Sigmoid colon (tissue), 7 donors: ENCODE measurements around the gene CYP46A1. TPM values are rescaled to one million over a fixed set of nuclear protein-coding genes. Genes with fewer than 3 reads are reported as not detected.
A peak's percentile ranks its signal among the peaks of the same experiment; 100 is the strongest.

Experiments
- DNase-seq: peaks from one replicate; pipeline ENCODE4 v3.0.0-alpha.2; 2019
- H3K27ac ChIP-seq, 4 donors: fragments of 200-600 bp; sonication (generic); one replicate each; pipeline ENCODE4 v1.5.1; 2016 to 2019; ENCODE audit warnings: mild to moderate bottlenecking in 1 of 4
- H3K27me3 ChIP-seq, 3 donors: fragments of 200-600 bp; sonication (generic); one replicate each; pipeline ENCODE4 v1.5.1; 2019; ENCODE audit warnings: mild to moderate bottlenecking in 1 of 3
- H3K36me3 ChIP-seq, 4 donors: fragments of 200-600 bp; sonication (generic); one replicate each; pipeline ENCODE4 v1.5.1; 2016 to 2019
- H3K4me1 ChIP-seq, 4 donors: fragments of 200-600 bp; sonication (generic); one replicate each; pipeline ENCODE4 v1.5.1; 2017 to 2019
- H3K4me3 ChIP-seq, 4 donors: fragments of 200-600 bp; sonication (generic); one replicate each; pipeline ENCODE4 v1.5.1; 2017 to 2019; ENCODE audit warnings: mild to moderate bottlenecking in 2 of 4, moderate library complexity in 1 of 4
- H3K9me3 ChIP-seq, 4 donors: fragments of 200-600 bp in 3 of 4; sonication (generic) in 3 of 4; one replicate each; pipeline versions ENCODE4 v1.5.1 to v1.6.1; 2013 to 2019
- CTCF ChIP-seq, 4 experiments: fragments of 450-650 bp in 3 of 4; fragments of 200-600 bp in 1 of 4; IDR thresholded peaks; one replicate each; pipeline ENCODE4 v1.5.1; 2016 to 2019; ENCODE audit warnings: antibody characterized with exemption in 4 of 4, mild to moderate bottlenecking in 3 of 4, moderate library complexity in 2 of 4
- EP300 ChIP-seq, 4 donors: sonication (generic); formaldehyde crosslinking; IDR thresholded peaks; one replicate each; pipeline ENCODE4 v1.6.1; 2017; ENCODE audit warnings: antibody characterized with exemption in 4 of 4
- POLR2A ChIP-seq, 2 donors: fragments of 450-650 bp; IDR thresholded peaks; one replicate each; pipeline ENCODE4 v1.6.1; 2016; ENCODE audit warnings: antibody characterized with exemption in 2 of 2, mild to moderate bottlenecking in 2 of 2, moderate library complexity in 2 of 2
- POLR2AphosphoS5 ChIP-seq, 4 donors: sonication (generic); formaldehyde crosslinking; IDR thresholded peaks; one replicate each; pipeline ENCODE4 v1.6.1; 2017; ENCODE audit warnings: antibody characterized with exemption in 4 of 4
- WGBS, 2 donors: extraction: QIAGEN DNeasy Blood & Tissue Kit; methylation state at CpG; one replicate each; pipeline ENCODE4 v1.1.7; 2013; 5-methylcytosine and 5-hydroxymethylcytosine counted together
- intact Hi-C: fragments of 100-400 bp; cut with DNase I; formaldehyde crosslinking; loops from one replicate; pipeline ENCODE4 v1.15.1; 2023
- polyA plus RNA-seq, 3 donors: library from polyadenylated mRNA; stranded (reverse); fragments of 200-250 nt; gene quantifications; one replicate each; pipeline ENCODE4 v1.2.3, GENCODE V29; 2013
- total RNA-seq, 4 donors: library from RNA; depleted of rRNA; stranded (reverse); fragments of >200 nt; gene quantifications; one replicate each; pipeline ENCODE4 v1.1.0, GENCODE V29; 2016
- donor health status: healthy with polysubstance abuse.
- donor health status: Bipolar disorder and iron deficiency.
- donor health status: healthy.

CYP46A1 gene
- total and polyA plus RNA-seq, 7 donors = under 0.01 to 2.0 (median 0.84) TPM; not detected in 1

DNA sequence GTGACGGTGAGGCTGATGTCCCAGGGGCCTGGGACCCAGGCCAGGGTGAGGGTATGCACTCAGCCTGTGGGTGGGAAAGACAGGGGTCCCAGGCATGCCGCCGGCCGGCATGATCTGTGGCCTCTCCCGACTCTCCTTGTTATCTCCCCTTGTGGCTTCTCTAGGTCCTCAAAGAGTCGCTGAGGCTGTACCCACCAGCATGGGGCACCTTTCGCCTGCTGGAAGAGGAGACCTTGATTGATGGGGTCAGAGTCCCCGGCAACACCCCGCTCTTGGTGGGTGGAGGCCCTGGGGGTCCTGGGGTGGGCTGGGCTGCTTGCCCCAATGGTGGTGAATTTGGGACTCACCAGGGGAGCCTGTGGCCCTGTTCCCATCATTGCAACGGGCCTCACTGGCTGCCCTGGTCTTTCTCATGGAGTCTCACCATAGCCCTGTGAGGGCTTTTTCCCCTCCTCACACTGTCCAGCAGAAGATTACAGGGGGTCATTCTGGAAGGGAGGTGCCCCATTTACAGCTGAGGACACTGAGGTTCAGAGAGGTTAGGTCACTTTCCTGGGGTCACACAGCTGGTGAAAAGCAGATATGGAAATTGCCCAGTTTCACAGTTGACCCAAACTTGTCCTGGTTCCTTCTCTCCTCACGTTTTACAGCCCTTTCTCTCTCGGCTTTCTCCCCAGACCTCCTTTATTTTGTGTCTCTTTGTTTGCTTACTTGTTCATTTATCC is 37.9 kb downstream of the CYP46A1 start:
- Histone ChIP-seq H3K36me3 (no peaks in the 10 kb centered on the region), H3K27ac (no peak overlapping the region), H3K9me3 (no peaks in the 10 kb centered on the region), H3K27me3 (no peaks in the 10 kb centered on the region), H3K4me3 (no peak overlapping the region), H3K4me1 (no peaks in the 10 kb centered on the region)
- 61 to 82% methylated on average over 12 of the region's 12 CpGs for WGBS, 2 donors
- TF ChIP-seq EP300 (IDR thresholded peaks at IDR 0.05) (no peak), POLR2A (IDR thresholded peaks at IDR 0.05) (no peak), CTCF (IDR thresholded peaks at IDR 0.05) (no peak), POLR2AphosphoS5 (IDR thresholded peaks at IDR 0.05) (no peak)
- intact Hi-C loops = no loop called here
- no peak for DNase-seq

- Histone ChIP-seq H3K27me3 (no peaks in the 10 kb centered on the region), H3K9me3 (no peaks in the 10 kb centered on the region), H3K4me3 (no peak overlapping the region), H3K4me1 (no peaks in the 10 kb centered on the region), H3K27ac (no peak overlapping the region), H3K36me3 (no peaks in the 10 kb centered on the region)
- WGBS, 2 donors = 80 to 89% methylated on average over 9 of the region's 9 CpGs
- intact Hi-C loops = no loop called here
- no peak for DNase-seq
- TF ChIP-seq EP300 (IDR thresholded peaks at IDR 0.05) = no peak
- TF ChIP-seq POLR2AphosphoS5 (IDR thresholded peaks at IDR 0.05) = no peak
- no peak for TF ChIP-seq CTCF (IDR thresholded peaks at IDR 0.05)
Measured at GRCh38 chr14:99722741-99723140, 38.6 kb downstream of the CYP46A1 start.

DNA sequence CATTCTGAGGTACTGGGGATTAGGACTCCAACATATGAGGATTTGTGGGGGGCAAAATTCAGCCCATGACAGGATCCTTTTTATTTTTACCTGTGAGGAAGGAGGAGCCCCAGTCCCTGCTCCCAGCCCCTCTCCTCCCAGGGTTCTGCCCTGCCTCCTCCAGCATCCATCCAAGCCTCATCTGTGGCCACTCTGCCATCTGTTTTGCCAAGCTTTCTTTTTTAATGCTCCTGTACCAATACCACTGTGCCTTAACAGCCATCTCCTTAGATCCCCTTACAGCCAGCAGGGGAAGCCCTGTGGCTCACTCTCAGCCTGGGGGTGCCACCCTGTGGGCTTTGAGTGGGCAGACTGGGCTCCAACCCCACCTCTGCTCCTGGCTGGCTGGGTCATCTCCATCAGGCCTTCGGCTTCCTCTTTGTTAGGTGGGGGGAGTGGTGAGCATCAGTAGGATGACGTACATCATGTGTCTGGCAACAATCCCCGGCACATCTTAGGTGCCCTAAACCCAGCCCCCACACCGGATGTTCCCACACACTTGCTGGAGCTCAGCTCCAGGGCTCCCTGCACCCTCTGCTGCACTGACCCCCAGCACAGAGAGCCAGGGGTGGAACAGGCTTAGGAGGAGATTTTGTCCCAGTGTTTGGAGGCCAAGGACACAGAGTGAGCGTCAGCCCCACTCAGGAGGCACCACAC is 40.2 kb downstream of the CYP46A1 start:
- TF ChIP-seq CTCF (IDR thresholded peaks at IDR 0.05) = no peak
- TF ChIP-seq EP300 (IDR thresholded peaks at IDR 0.05) = no peak
- no peak for TF ChIP-seq POLR2A (IDR thresholded peaks at IDR 0.05)
- no peak for TF ChIP-seq POLR2AphosphoS5 (IDR thresholded peaks at IDR 0.05)
- no peaks in the 10 kb centered on the region for H3K36me3 ChIP-seq
- no peak overlapping the region for H3K27ac ChIP-seq
- 59 to 77% methylated on average over 5 of the region's 5 CpGs for WGBS, 2 donors
- no peaks in the 10 kb centered on the region for H3K9me3 ChIP-seq
- intact Hi-C loops = no loop called here
- H3K4me3 ChIP-seq = no peak overlapping the region
- no peaks in the 10 kb centered on the region for H3K27me3 ChIP-seq
- H3K4me1 ChIP-seq = no peaks in the 10 kb centered on the region
- no peak for DNase-seq

- no peaks in the 10 kb centered on the region for H3K9me3 ChIP-seq
- TF ChIP-seq POLR2AphosphoS5 (IDR thresholded peaks at IDR 0.05) (no peak), POLR2A (IDR thresholded peaks at IDR 0.05) (no peak), CTCF (IDR thresholded peaks at IDR 0.05) (no peak), EP300 (IDR thresholded peaks at IDR 0.05) (no peak)
- no peak overlapping the region for H3K4me3 ChIP-seq
- peak; percentile 38 for DNase-seq
- H3K27ac ChIP-seq = no peak overlapping the region
- WGBS, 2 donors = 93 to 94% methylated on average over 15 of the region's 15 CpGs
- peaks cover 0 to 8% (median 3%) of the 10 kb centered on the region in 4 donors for H3K4me1 ChIP-seq
- H3K36me3 ChIP-seq = no peaks in the 10 kb centered on the region
- intact Hi-C loops = no loop called here
- H3K27me3 ChIP-seq = no peaks in the 10 kb centered on the region
Measured at GRCh38 chr14:99724939-99725773, 41.1 kb downstream of the CYP46A1 start.
